A673 (cell line): ENCODE measurements around the gene GATA6.

Source experiments
- CTCF ChIP-seq: fragments of 300-800, 200-600 bp; sonication (generic); conservative IDR thresholded peaks from 2 replicates; pipeline ENCODE4 v1.5.1; 2017; ENCODE audit warnings: low read depth, mild to moderate bottlenecking, antibody characterized with exemption, low read length, moderate library complexity, mixed read lengths
- EZH2 ChIP-seq: fragments of 200-600 bp; sonication (generic); IDR thresholded peaks from 2 replicates; pipeline ENCODE4 v1.6.1; 2017; ENCODE audit warnings: borderline replicate concordance, low read depth, mild to moderate bottlenecking, mixed read lengths, antibody characterized with exemption, low read length; ENCODE audit not compliant: poor library complexity, severe bottlenecking

- TF ChIP-seq CTCF (no peak), EZH2 (no peak)
Observed at GRCh38 chr18:22180722-22181121, 11.3 kb downstream of the GATA6 start.
